Stimulated activated effector memory CD8-positive, alpha-beta T cell treated with anti-CD3 and anti-CD28 coated beads, Interleukin-12 subunit alpha, Interleukin-12 subunit beta, amount 100 ng/mL, for 72 hours (primary cell): Measurements from ENCODE around the gene HTR3B.

ENCODE experiments used
- ATAC-seq: fragments of 150-1000 bp; cut with Tn5 transposase; 2 replicates; pipeline ENCODE4 v1.10.0; 2021
- DNase-seq, 2 donors: peaks; one replicate each; pipeline ENCODE4 v3.0.0; 2021 to 2022; ENCODE audit warnings: low spot score in 2 of 2
- H3K27ac Mint-ChIP-seq: one replicate; pipeline ENCODE4 v1.8.0; 2022; ENCODE audit warnings: mild to moderate bottlenecking, mixed read lengths
- H3K36me3 Mint-ChIP-seq: one replicate; pipeline ENCODE4 v1.8.0; 2022; ENCODE audit warnings: mild to moderate bottlenecking, mixed read lengths
- H3K4me1 Mint-ChIP-seq: one replicate; pipeline ENCODE4 v1.8.0; 2022; ENCODE audit warnings: mixed read lengths
- H3K4me3 Mint-ChIP-seq: one replicate; pipeline ENCODE4 v1.8.0; 2022; ENCODE audit warnings: mild to moderate bottlenecking, mixed read lengths
- H3K9me3 Mint-ChIP-seq: one replicate; pipeline ENCODE4 v1.8.0; 2022; ENCODE audit warnings: mixed read lengths

The HTR3B gene

GRCh38 chr11:113949891-113950290 lies 45.3 kb downstream of the HTR3B start:
- Mint-ChIP-seq H3K27ac (no peak overlapping the region), H3K4me3 (no peak overlapping the region), H3K4me1 (no peaks in the 10 kb centered on the region), H3K36me3 (no peaks in the 10 kb centered on the region), H3K9me3 (no peaks in the 10 kb centered on the region)
- DNase-seq (no peak), ATAC-seq (no peak)

DNA sequence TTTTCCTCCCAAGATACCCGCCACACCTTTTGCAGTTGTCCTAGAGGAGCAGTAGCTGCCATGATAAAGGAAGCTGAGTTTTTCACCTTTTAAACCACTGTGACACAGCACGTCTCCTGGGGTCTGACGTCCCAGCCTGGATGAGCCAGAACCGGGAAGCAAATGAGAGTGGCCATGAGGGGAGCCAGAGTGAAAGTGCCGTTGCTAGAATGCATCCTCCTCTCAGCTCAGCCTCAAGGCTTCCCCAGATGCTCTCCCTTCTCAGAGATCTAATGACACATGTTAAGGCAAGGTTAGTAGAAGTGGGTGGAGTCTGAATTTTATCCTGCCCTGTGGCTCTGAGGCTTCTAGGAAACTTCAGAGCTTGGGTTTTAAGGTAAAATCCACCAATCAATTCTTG lies 46.9 kb downstream of the HTR3B start:
- DNase-seq (no peak), ATAC-seq (no peak)
- H3K4me3 Mint-ChIP-seq: no peak overlapping the region
- no peak overlapping the region for H3K27ac Mint-ChIP-seq
- H3K4me1 Mint-ChIP-seq: no peaks in the 10 kb centered on the region
- no peaks in the 10 kb centered on the region for H3K9me3 Mint-ChIP-seq
- no peaks in the 10 kb centered on the region for H3K36me3 Mint-ChIP-seq

- H3K36me3 Mint-ChIP-seq: no peaks in the 10 kb centered on the region
- peak; percentile 34 for ATAC-seq
- H3K4me1 Mint-ChIP-seq: no peaks in the 10 kb centered on the region
- H3K27ac Mint-ChIP-seq: no peak overlapping the region
- H3K9me3 Mint-ChIP-seq: no peaks in the 10 kb centered on the region
- no peak for DNase-seq
- H3K4me3 Mint-ChIP-seq: no peak overlapping the region
Observed at GRCh38 chr11:113952070-113952469, 47.5 kb downstream of the HTR3B start.

GRCh38 chr11:113952588-113952987 lies 48.0 kb downstream of the HTR3B start:
- H3K4me3 Mint-ChIP-seq: no peak overlapping the region
- no peak overlapping the region for H3K27ac Mint-ChIP-seq
- H3K4me1 Mint-ChIP-seq: no peaks in the 10 kb centered on the region
- no peak for ATAC-seq
- H3K36me3 Mint-ChIP-seq: no peaks in the 10 kb centered on the region
- H3K9me3 Mint-ChIP-seq: no peaks in the 10 kb centered on the region
- no peak for DNase-seq

GRCh38 chr11:113954235-113954634 lies 49.6 kb downstream of the HTR3B start:
- Mint-ChIP-seq H3K9me3 (no peaks in the 10 kb centered on the region), H3K27ac (no peak overlapping the region), H3K4me3 (no peak overlapping the region), H3K36me3 (no peaks in the 10 kb centered on the region), H3K4me1 (no peaks in the 10 kb centered on the region)
- ATAC-seq (no peak), DNase-seq (no peak)

GRCh38 chr11:113956986-113957385 lies 52.4 kb downstream of the HTR3B start:
- H3K4me1 Mint-ChIP-seq: no peaks in the 10 kb centered on the region
- H3K27ac Mint-ChIP-seq: no peak overlapping the region
- H3K9me3 Mint-ChIP-seq: no peaks in the 10 kb centered on the region
- no peaks in the 10 kb centered on the region for H3K36me3 Mint-ChIP-seq
- ATAC-seq (peak; percentile 18), DNase-seq (no peak)
- no peak overlapping the region for H3K4me3 Mint-ChIP-seq

DNA sequence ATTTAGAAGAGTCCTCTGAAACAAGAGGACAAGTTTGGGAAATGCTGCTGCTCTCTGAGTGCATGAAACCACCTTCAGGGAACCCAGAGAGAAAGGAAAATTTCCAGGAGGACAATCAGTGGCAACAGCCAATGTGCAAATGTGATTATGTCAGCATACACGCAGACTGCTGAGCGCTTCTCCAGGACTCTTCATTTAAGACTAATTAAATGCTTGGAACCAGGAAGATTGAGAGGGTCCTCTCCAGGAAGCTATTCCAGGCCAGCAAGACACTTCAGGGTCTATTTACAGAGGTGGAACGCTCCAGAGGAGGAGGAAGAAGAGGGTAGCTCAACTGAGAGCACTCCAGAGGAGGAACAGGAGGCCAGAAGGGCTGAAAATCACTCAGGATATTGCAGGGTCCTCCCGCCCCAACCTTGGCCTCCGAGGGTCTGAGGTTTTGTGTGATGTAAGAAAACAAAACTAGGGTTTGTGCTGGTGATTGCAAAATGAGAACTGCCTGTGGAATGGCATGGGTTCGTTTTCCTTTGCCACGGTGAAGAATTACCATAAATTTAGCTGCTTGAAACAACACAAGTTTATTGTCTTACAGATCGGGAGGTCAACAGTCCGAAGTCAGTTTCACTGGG lies 56.2 kb downstream of the HTR3B start:
- DNase-seq (no peak), ATAC-seq (no peak)
- Mint-ChIP-seq H3K27ac (no peak overlapping the region), H3K9me3 (no peaks in the 10 kb centered on the region), H3K36me3 (no peaks in the 10 kb centered on the region), H3K4me1 (peaks cover 10% of the 10 kb centered on the region), H3K4me3 (no peak overlapping the region)

DNA sequence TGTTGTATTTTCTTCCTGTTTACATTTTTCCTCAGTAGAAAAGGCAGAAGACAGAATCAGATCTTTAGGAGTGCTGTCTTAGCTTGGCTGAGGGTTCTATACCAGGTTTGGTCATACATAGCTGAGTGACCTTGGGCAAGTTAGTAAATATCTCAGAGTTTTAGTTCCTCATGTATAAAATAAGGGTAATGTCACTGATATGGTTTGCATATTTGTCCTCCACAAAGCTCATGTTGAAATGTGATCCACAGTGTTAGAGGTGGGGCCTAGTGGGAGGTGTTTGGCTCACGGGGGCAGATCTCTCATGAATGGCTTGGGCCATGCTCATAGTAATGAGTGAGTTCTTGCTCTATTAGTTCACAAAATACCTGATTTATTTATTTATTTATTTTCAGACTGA lies 62.8 kb downstream of the HTR3B start:
- ATAC-seq (no peak), DNase-seq (no peak)
- H3K4me1 Mint-ChIP-seq: peaks cover 10% of the 10 kb centered on the region
- H3K36me3 Mint-ChIP-seq: no peaks in the 10 kb centered on the region
- H3K9me3 Mint-ChIP-seq: no peaks in the 10 kb centered on the region
- H3K4me3 Mint-ChIP-seq: no peak overlapping the region
- no peak overlapping the region for H3K27ac Mint-ChIP-seq

DNA sequence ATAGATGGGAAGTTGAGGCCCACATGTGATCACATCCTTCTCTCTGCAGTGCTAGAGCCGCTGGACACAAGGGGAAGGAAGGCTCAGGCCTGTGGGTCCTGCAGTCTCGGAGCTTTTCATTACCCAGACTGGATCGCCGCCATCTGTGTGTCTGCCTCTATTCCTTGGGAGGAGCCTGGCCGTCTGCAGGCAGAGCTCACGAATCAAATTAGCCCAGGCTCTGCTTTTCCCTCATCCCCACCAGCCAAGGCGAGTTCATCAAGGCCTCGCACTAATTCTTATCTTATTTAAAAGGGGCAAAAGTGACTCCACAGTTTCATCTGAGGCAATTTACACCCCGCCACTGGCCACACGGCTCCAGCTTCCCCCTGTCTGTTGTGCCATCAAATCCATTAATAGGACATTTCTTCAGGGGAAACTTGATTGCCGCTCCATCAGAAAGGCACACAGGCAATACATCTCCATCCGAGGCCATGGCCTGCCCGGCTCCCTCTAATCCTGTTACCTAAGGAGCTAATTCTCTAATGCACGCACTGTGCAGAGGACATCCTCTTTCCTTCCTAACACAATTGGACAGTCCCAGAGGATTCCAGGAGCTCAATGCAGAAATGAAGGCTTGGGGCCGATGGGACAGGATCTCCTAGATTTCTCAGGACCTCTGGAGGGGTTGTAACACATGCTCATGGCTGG lies 67.1 kb downstream of the HTR3B start:
- H3K9me3 Mint-ChIP-seq: no peaks in the 10 kb centered on the region
- ATAC-seq (no peak), DNase-seq (no peak)
- H3K36me3 Mint-ChIP-seq: no peaks in the 10 kb centered on the region
- no peak overlapping the region for H3K4me3 Mint-ChIP-seq
- no peaks in the 10 kb centered on the region for H3K4me1 Mint-ChIP-seq
- no peak overlapping the region for H3K27ac Mint-ChIP-seq

- DNase-seq (no peak), ATAC-seq (no peak)
- Mint-ChIP-seq H3K4me3 (no peak within 1 kb of the TSS), H3K27ac (no peak within 1 kb of the TSS), H3K9me3 (no peaks in the 10 kb centered on the region), H3K36me3 (no peaks in the 10 kb centered on the region), H3K4me1 (peaks cover 6% of the 10 kb centered on the region)
Observed at GRCh38 chr11:113974741-113975470, 70.3 kb downstream of the HTR3B start, which contains the start of gene HTR3A. HTR3A (plus strand) TSS chr11:113975108; CDS start chr11:113975326, 218 bp downstream.

- no peak overlapping the region for H3K27ac Mint-ChIP-seq
- H3K36me3 Mint-ChIP-seq: no peaks in the 10 kb centered on the region
- no peak for ATAC-seq
- H3K4me3 Mint-ChIP-seq: no peak overlapping the region
- H3K4me1 Mint-ChIP-seq: peaks cover 6% of the 10 kb centered on the region
- no peaks in the 10 kb centered on the region for H3K9me3 Mint-ChIP-seq
- no peak for DNase-seq
Observed at GRCh38 chr11:113977071-113977490, 72.5 kb downstream of the HTR3B start.

GRCh38 chr11:113977701-113978100 lies 73.1 kb downstream of the HTR3B start:
- ATAC-seq (peak; percentile 6), DNase-seq (no peak)
- H3K4me3 Mint-ChIP-seq: no peak overlapping the region
- no peaks in the 10 kb centered on the region for H3K36me3 Mint-ChIP-seq
- no peak overlapping the region for H3K27ac Mint-ChIP-seq
- no peaks in the 10 kb centered on the region for H3K9me3 Mint-ChIP-seq
- H3K4me1 Mint-ChIP-seq: peaks cover 6% of the 10 kb centered on the region

- no peak overlapping the region for H3K4me3 Mint-ChIP-seq
- H3K4me1 Mint-ChIP-seq: peaks cover 6% of the 10 kb centered on the region
- H3K36me3 Mint-ChIP-seq: no peaks in the 10 kb centered on the region
- H3K9me3 Mint-ChIP-seq: no peaks in the 10 kb centered on the region
- no peak overlapping the region for H3K27ac Mint-ChIP-seq
- no peak for DNase-seq
- ATAC-seq: no peak
Observed at GRCh38 chr11:113979431-113979830, 74.8 kb downstream of the HTR3B start.

GRCh38 chr11:113980785-113981184 lies 76.2 kb downstream of the HTR3B start:
- no peak for ATAC-seq
- H3K9me3 Mint-ChIP-seq: no peaks in the 10 kb centered on the region
- no peak overlapping the region for H3K4me3 Mint-ChIP-seq
- H3K27ac Mint-ChIP-seq: no peak overlapping the region
- peaks cover 6% of the 10 kb centered on the region for H3K4me1 Mint-ChIP-seq
- DNase-seq: no peak
- H3K36me3 Mint-ChIP-seq: no peaks in the 10 kb centered on the region

- no peak for ATAC-seq
- no peaks in the 10 kb centered on the region for H3K36me3 Mint-ChIP-seq
- no peak overlapping the region for H3K4me3 Mint-ChIP-seq
- DNase-seq: no peak
- no peaks in the 10 kb centered on the region for H3K9me3 Mint-ChIP-seq
- H3K4me1 Mint-ChIP-seq: peaks cover 3% of the 10 kb centered on the region
- H3K27ac Mint-ChIP-seq: no peak overlapping the region
Observed at GRCh38 chr11:113982306-113982705, 77.7 kb downstream of the HTR3B start.

GRCh38 chr11:113984781-113985180 lies 80.2 kb downstream of the HTR3B start:
- ATAC-seq (no peak), DNase-seq (no peak)
- Mint-ChIP-seq H3K4me3 (no peak overlapping the region), H3K4me1 (no peaks in the 10 kb centered on the region), H3K9me3 (no peaks in the 10 kb centered on the region), H3K36me3 (no peaks in the 10 kb centered on the region), H3K27ac (no peak overlapping the region)
